ENCODE data around the gene H6PD. TPM values are rescaled to one million over a fixed set of nuclear protein-coding genes. Genes with fewer than 3 reads are reported as not detected.

H6PD gene
- total and polyA plus RNA-seq, 4 donors = 21.5 to 59.8 (median 32.9) TPM

DNA sequence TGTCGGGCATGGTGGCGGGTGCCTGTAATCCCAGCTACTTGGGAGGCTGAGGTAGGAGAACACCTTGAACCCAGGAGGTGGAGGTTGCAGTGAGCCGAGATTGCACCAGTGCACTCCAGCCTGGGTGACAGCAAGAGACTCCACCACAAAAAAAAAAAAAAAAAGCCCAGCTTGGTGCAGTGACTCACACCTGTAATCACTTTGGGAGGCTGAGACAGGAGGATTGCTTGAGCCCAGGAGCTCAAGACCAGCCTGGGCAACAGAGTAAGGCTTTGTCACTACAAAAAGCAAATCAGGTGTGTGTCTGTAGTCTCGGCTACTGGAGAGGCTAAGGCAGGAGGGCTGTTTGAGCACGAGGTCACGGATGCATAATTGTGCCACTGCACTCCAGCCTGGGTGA lies 5.0 kb upstream of the H6PD start:
- ATAC-seq (ENCODE audit: insufficient read depth, low FRiP score) (no peak), DNase-seq (no peak)
- Histone ChIP-seq H3K27me3 (ENCODE audit: control insufficient read depth in 3 of 3, insufficient read depth in 3 of 3, low read length in 2 of 3) (no peaks in the 10 kb centered on the region), H3K4me3 (no peak overlapping the region), H3K27ac (ENCODE audit: low read depth in 1 of 2, low read length in 1 of 2) (no peak overlapping the region), H3K36me3 (ENCODE audit: control insufficient read depth in 4 of 4, insufficient read depth in 4 of 4, low read length in 4 of 4) (no peaks in the 10 kb centered on the region), H3K9ac (ENCODE audit: insufficient read depth in 1 of 2, low read length in 2 of 2) (no peak overlapping the region), H3K9me3 (ENCODE audit: control insufficient read depth in 4 of 4, insufficient read depth in 3 of 4, low read length in 3 of 4) (peaks cover 0 to 1% (median 0%) of the 10 kb centered on the region in 4 donors), H3K4me1 (ENCODE audit: control insufficient read depth in 5 of 5, insufficient read depth in 5 of 5, low read length in 5 of 5) (peaks cover 0 to 10% (median 4%) of the 10 kb centered on the region in 5 donors)
- TF ChIP-seq, protein P1, sequence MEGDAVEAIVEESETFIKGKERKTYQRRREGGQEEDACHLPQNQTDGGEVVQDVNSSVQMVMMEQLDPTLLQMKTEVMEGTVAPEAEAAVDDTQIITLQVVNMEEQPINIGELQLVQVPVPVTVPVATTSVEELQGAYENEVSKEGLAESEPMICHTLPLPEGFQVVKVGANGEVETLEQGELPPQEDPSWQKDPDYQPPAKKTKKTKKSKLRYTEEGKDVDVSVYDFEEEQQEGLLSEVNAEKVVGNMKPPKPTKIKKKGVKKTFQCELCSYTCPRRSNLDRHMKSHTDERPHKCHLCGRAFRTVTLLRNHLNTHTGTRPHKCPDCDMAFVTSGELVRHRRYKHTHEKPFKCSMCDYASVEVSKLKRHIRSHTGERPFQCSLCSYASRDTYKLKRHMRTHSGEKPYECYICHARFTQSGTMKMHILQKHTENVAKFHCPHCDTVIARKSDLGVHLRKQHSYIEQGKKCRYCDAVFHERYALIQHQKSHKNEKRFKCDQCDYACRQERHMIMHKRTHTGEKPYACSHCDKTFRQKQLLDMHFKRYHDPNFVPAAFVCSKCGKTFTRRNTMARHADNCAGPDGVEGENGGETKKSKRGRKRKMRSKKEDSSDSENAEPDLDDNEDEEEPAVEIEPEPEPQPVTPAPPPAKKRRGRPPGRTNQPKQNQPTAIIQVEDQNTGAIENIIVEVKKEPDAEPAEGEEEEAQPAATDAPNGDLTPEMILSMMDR (IDR thresholded peaks at IDR 0.05; ENCODE audit: control extremely low read depth, extremely low read depth) = no peak
- 90 to 94% methylated on average over 6 of the region's 6 CpGs for WGBS, 2 donors

GRCh38 chr1:9230869-9231533 lies 3.6 kb upstream of the H6PD start:
- WGBS, 2 donors = 80 to 85% methylated on average over 7 of the region's 7 CpGs

DNA sequence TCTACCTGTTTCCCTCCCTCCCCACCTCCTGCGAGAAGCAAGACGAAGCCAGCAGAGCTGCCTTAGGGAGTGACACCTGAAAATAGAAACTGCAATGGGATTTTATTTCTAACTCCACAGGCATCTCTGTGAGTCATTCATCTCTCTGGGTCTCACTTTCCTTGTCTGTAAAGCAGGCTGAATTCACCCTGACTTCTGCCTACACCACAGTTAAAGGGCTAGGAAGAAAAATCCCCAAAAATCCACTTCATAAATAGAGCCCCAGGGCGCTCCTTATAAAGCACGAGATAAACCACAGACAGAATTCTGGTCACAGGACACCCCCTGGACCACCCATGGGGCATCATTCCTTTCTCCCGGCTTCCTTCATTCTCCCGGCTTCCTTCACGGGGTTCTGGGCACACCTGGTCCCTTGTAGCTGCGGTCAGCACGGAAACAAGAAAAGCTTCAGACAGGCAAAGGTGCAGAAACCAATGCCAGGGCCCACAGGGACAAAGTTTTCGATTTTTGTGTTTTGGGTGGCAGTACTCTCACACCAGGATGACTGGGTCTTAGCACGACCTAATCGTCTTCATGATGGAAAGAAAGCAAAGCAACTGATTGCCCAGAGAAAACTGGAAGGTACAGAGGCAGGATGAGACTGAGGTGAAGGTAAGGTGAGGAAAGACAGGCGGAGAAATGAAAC lies 2.8 kb upstream of the H6PD start:
- H3K27me3 ChIP-seq (ENCODE audit: control insufficient read depth in 3 of 3, insufficient read depth in 3 of 3, low read length in 2 of 3) = no peaks in the 10 kb centered on the region
- H3K4me3 ChIP-seq = no peak overlapping the region
- H3K27ac ChIP-seq (ENCODE audit: low read depth in 1 of 2, low read length in 1 of 2) = no peak overlapping the region
- no peak overlapping the region for H3K9ac ChIP-seq (ENCODE audit: insufficient read depth in 1 of 2, low read length in 2 of 2)
- peaks cover 0 to 24% (median 8%) of the 10 kb centered on the region in 5 donors for H3K4me1 ChIP-seq (ENCODE audit: control insufficient read depth in 5 of 5, insufficient read depth in 5 of 5, low read length in 5 of 5)
- peaks cover 0 to 1% (median 0%) of the 10 kb centered on the region in 4 donors for H3K9me3 ChIP-seq (ENCODE audit: control insufficient read depth in 4 of 4, insufficient read depth in 3 of 4, low read length in 3 of 4)
- WGBS, 2 donors = 79 to 85% methylated on average over 13 of the region's 13 CpGs
- no peak for DNase-seq
- ATAC-seq (ENCODE audit: insufficient read depth, low FRiP score) = no peak
- TF ChIP-seq, protein P1 (IDR thresholded peaks at IDR 0.05; ENCODE audit: control extremely low read depth, extremely low read depth) = no peak
- H3K36me3 ChIP-seq (ENCODE audit: control insufficient read depth in 4 of 4, insufficient read depth in 4 of 4, low read length in 4 of 4) = peaks cover 0 to 1% (median 0%) of the 10 kb centered on the region in 4 donors

More at GRCh38 chr1:9230869-9231533, 3.6 kb upstream of the H6PD start:
- DNase-seq = no peak
- TF ChIP-seq, protein P1 (IDR thresholded peaks at IDR 0.05; ENCODE audit: control extremely low read depth, extremely low read depth) = no peak
- H3K9ac ChIP-seq (ENCODE audit: insufficient read depth in 1 of 2, low read length in 2 of 2) = no peak overlapping the region
- peaks cover 0 to 1% (median 0%) of the 10 kb centered on the region in 4 donors for H3K9me3 ChIP-seq (ENCODE audit: control insufficient read depth in 4 of 4, insufficient read depth in 3 of 4, low read length in 3 of 4)
- no peak overlapping the region for H3K4me3 ChIP-seq
- H3K27ac ChIP-seq (ENCODE audit: low read depth in 1 of 2, low read length in 1 of 2) = no peak overlapping the region
- no peak for ATAC-seq (ENCODE audit: insufficient read depth, low FRiP score)
- peaks cover 0 to 19% (median 7%) of the 10 kb centered on the region in 5 donors for H3K4me1 ChIP-seq (ENCODE audit: control insufficient read depth in 5 of 5, insufficient read depth in 5 of 5, low read length in 5 of 5)
- H3K27me3 ChIP-seq (ENCODE audit: control insufficient read depth in 3 of 3, insufficient read depth in 3 of 3, low read length in 2 of 3) = no peaks in the 10 kb centered on the region
- H3K36me3 ChIP-seq (ENCODE audit: control insufficient read depth in 4 of 4, insufficient read depth in 4 of 4, low read length in 4 of 4) = no peaks in the 10 kb centered on the region

Data from lung (tissue), 12 donors.